Right atrium auricular region (tissue), 2 donors: ENCODE measurements around the gene CERS6. TPM values are rescaled to one million over a fixed set of nuclear protein-coding genes. Genes with fewer than 3 reads are reported as not detected.

Experiments
- DNase-seq: peaks from one replicate; pipeline ENCODE4 v3.0.0-alpha.2; 2019; ENCODE audit warnings: low spot score
- H3K27ac ChIP-seq, 2 donors: fragments of 200-600 bp; sonication (generic); 1 replicate in 1 of 2; 2 replicates in 1 of 2; pipeline ENCODE4 v1.5.1; 2016 to 2019
- H3K27me3 ChIP-seq, 2 donors: fragments of 200-600 bp; sonication (generic); one replicate each; pipeline versions ENCODE4 v1.5.1 to v1.6.0; 2017 to 2019
- H3K36me3 ChIP-seq: fragments of 200-600 bp; sonication (generic); one replicate; pipeline ENCODE4 v1.5.1; 2016
- H3K4me1 ChIP-seq, 2 donors: fragments of 200-600 bp; sonication (generic); one replicate each; pipeline versions ENCODE4 v1.5.1 to v1.6.0; 2017 to 2019
- H3K4me3 ChIP-seq, 2 donors: fragments of 200-600 bp; sonication (generic); 1 replicate in 1 of 2; 2 replicates in 1 of 2; pipeline ENCODE4 v1.5.1; 2017 to 2019; ENCODE audit warnings: mild to moderate bottlenecking in 1 of 2, moderate library complexity in 1 of 2
- H3K9me3 ChIP-seq, 2 donors: fragments of 200-600 bp; sonication (generic); one replicate each; pipeline ENCODE4 v1.5.1; 2019
- CTCF ChIP-seq, 2 donors: fragments of 200-600 bp; sonication (generic); IDR thresholded peaks; one replicate each; pipeline ENCODE4 v1.5.1; 2019; ENCODE audit warnings: antibody characterized with exemption in 2 of 2
- total RNA-seq, 2 donors: library from RNA; depleted of rRNA; stranded (reverse); fragments of >200 nt; gene quantifications; one replicate each; pipeline ENCODE4 v1.1.0, GENCODE V29; 2016

CERS6 gene
- total RNA-seq, 2 donors from 2014 or later = 59.4 to 74.5 TPM

GRCh38 chr2:168564641-168565040 is 108.6 kb downstream of the CERS6 start:
- Histone ChIP-seq H3K4me3 (no peak overlapping the region), H3K9me3 (no peaks in the 10 kb centered on the region), H3K27ac (peak overlapping the region in 1 of 2 donors; percentile 32), H3K4me1 (peaks cover 0 to 32% of the 10 kb centered on the region in 2 donors), H3K36me3 (no peaks in the 10 kb centered on the region), H3K27me3 (no peaks in the 10 kb centered on the region)
- no peak for DNase-seq
- TF ChIP-seq CTCF (IDR thresholded peaks at IDR 0.05) = no peak

GRCh38 chr2:168565112-168565511 is 109.0 kb downstream of the CERS6 start:
- Histone ChIP-seq H3K36me3 (no peaks in the 10 kb centered on the region), H3K4me1 (peaks cover 0 to 36% of the 10 kb centered on the region in 2 donors), H3K27me3 (no peaks in the 10 kb centered on the region), H3K27ac (peak overlapping the region in 1 of 2 donors; percentile 44), H3K9me3 (no peaks in the 10 kb centered on the region), H3K4me3 (no peak overlapping the region)
- TF ChIP-seq CTCF (IDR thresholded peaks at IDR 0.05) = no peak
- no peak for DNase-seq

- Histone ChIP-seq H3K27me3 (no peaks in the 10 kb centered on the region), H3K9me3 (no peaks in the 10 kb centered on the region), H3K27ac (peak overlapping the region in 1 of 2 donors; percentile 44), H3K4me1 (peaks cover 0 to 40% of the 10 kb centered on the region in 2 donors), H3K4me3 (no peak overlapping the region), H3K36me3 (no peaks in the 10 kb centered on the region)
- no peak for TF ChIP-seq CTCF (IDR thresholded peaks at IDR 0.05)
- no peak for DNase-seq
These were observed 109.4 kb downstream of the CERS6 start for GRCh38 chr2:168565512-168565911.

GRCh38 chr2:168566974-168567665 is 111.0 kb downstream of the CERS6 start:
- Histone ChIP-seq H3K4me1 (peaks cover 0 to 46% of the 10 kb centered on the region in 2 donors), H3K36me3 (no peaks in the 10 kb centered on the region), H3K4me3 (no peak overlapping the region), H3K27ac (peak overlapping the region in 1 of 2 donors; percentile 12), H3K27me3 (no peaks in the 10 kb centered on the region), H3K9me3 (no peaks in the 10 kb centered on the region)
- DNase-seq = no peak
- TF ChIP-seq CTCF (IDR thresholded peaks at IDR 0.05) = no peak

GRCh38 chr2:168567836-168568235 is 111.8 kb downstream of the CERS6 start:
- Histone ChIP-seq H3K4me3 (no peak overlapping the region), H3K9me3 (no peaks in the 10 kb centered on the region), H3K27ac (peak overlapping the region in 1 of 2 donors; percentile 12), H3K4me1 (peaks cover 0 to 46% of the 10 kb centered on the region in 2 donors), H3K27me3 (no peaks in the 10 kb centered on the region), H3K36me3 (no peaks in the 10 kb centered on the region)
- DNase-seq = no peak
- no peak for TF ChIP-seq CTCF (IDR thresholded peaks at IDR 0.05)
